K562 (cell line): Measurements from ENCODE around the gene CCDC169. TPM values are rescaled to one million over a fixed set of nuclear protein-coding genes. Genes with fewer than 3 reads are reported as not detected.

ENCODE experiments used
- ATAC-seq: fragments of 200-7000 bp; cut with Tn5 transposase; 3 replicates; pipeline ENCODE4 v1.9.1; 2020; ENCODE audit warnings: moderate library complexity
- BruUV-seq: library from RNA; stranded (reverse); fragments of 400-500 nt; replicated peaks from 2 replicates; lab custom pipeline; 2021; lab: Mats Ljungman, UMichigan
- CTCF ChIA-PET: fragments of 300-600 bp; formaldehyde crosslinking; extraction: SDS; loops from one replicate; lab custom pipeline; 2021; ENCODE audit warnings: low intra/inter-chr PET ratio; lab: Yijun Ruan, JAX
- POLR2A ChIA-PET: fragments of 300-600, 350-650 bp; sonication (Branson Sonifier 250); formaldehyde crosslinking; extraction: SDS; loops from one replicate; lab custom pipeline; 2021; ENCODE audit warnings: antibody characterized with exemption, inconsistent platforms; lab: Yijun Ruan, JAX
- DNase-seq, 4 experiments: peaks; one replicate each; pipeline versions ENCODE4 v3.0.0 to v3.0.0-alpha.2; 2011 to 2018; ENCODE audit warnings: low spot score in 3 of 4, mixed read lengths in 3 of 4; ENCODE audit errors: extremely low read depth in 1 of 4
- FAIRE-seq: peaks from 2 replicates; lab custom pipeline; 2011; peaks lifted over from hg19 to GRCh38; lab: Jason Lieb, UNC
- H2AFZ ChIP-seq: 2 replicates; pipeline ENCODE4 v1.6.0; 2011; ENCODE audit warnings: low read depth, low read length, control low read depth, inconsistent platforms
- H3K27ac ChIP-seq: fragments of 200-600 bp; 3 replicates; pipeline ENCODE4 v1.8.0; 2011; ENCODE audit warnings: low read depth, mild to moderate bottlenecking, control low read depth, inconsistent platforms, low read length, moderate library complexity, mixed read lengths; ENCODE audit errors: extremely low read depth
- H3K27me3 ChIP-seq, 2 experiments: fragments of 300-600 bp in 1 of 2; 2 replicates in 1 of 2; 3 replicates in 1 of 2; pipeline versions ENCODE4 v1.6.0 to v1.8.0; 2011; ENCODE audit warnings: inconsistent platforms in 2 of 2, low read length in 2 of 2, mild to moderate bottlenecking in 1 of 2, mixed read lengths in 1 of 2, moderate library complexity in 1 of 2; ENCODE audit not compliant: control insufficient read depth in 2 of 2, insufficient read depth in 2 of 2
- H3K36me3 ChIP-seq: fragments of 300-600 bp; 3 replicates; pipeline ENCODE4 v1.8.0; 2011; ENCODE audit warnings: mild to moderate bottlenecking, low read length, inconsistent platforms; ENCODE audit not compliant: control insufficient read depth, insufficient read depth
- H3K4me1 ChIP-seq, 2 experiments: fragments of 200-600 bp in 1 of 2; replicated peaks in 1 of 2; 2 replicates in 1 of 2; 3 replicates in 1 of 2; pipeline versions ENCODE4 v1.5.1 to v1.8.0; 2011; ENCODE audit warnings: inconsistent platforms in 2 of 2, low read length in 2 of 2, mild to moderate bottlenecking in 1 of 2, mixed read lengths in 1 of 2, moderate library complexity in 1 of 2; ENCODE audit not compliant: control insufficient read depth in 2 of 2, insufficient read depth in 2 of 2
- H3K4me2 ChIP-seq: 2 replicates; pipeline ENCODE4 v1.6.1; 2011; ENCODE audit warnings: low read length, control low read depth, inconsistent platforms, mixed read lengths; ENCODE audit not compliant: insufficient read depth
- H3K4me3 ChIP-seq: fragments of 200-600 bp; sonication (generic), shearing (Covaris generic); 2 replicates; pipeline ENCODE4 v1.5.1; 2016; ENCODE audit warnings: control low read depth, inconsistent platforms
- H3K79me2 ChIP-seq: fragments of 200-600 bp; 3 replicates; pipeline ENCODE4 v1.8.0; 2011; ENCODE audit warnings: low read length, inconsistent platforms; ENCODE audit not compliant: control insufficient read depth, insufficient read depth
- H3K9ac ChIP-seq, 2 experiments: 2 replicates each; pipeline versions ENCODE4 v1.6.0 to v1.6.1; 2011; ENCODE audit warnings: low read depth in 2 of 2, low read length in 2 of 2, control low read depth in 1 of 2, inconsistent platforms in 1 of 2, mild to moderate bottlenecking in 1 of 2, mixed read lengths in 1 of 2; ENCODE audit not compliant: insufficient read depth in 1 of 2
- H3K9me1 ChIP-seq: one replicate; pipeline ENCODE4 v1.6.0; 2011; ENCODE audit warnings: inconsistent platforms, mild to moderate bottlenecking, low read length, moderate library complexity; ENCODE audit not compliant: control insufficient read depth, insufficient read depth
- H3K9me3 ChIP-seq: replicated peaks from 2 replicates; pipeline ENCODE4 v1.5.1; 2011; ENCODE audit warnings: low read depth, low read length, inconsistent platforms; ENCODE audit not compliant: control insufficient read depth, insufficient read depth
- H4K20me1 ChIP-seq: replicated peaks from 2 replicates; pipeline ENCODE4 v1.6.1; 2011; ENCODE audit warnings: low read length, inconsistent platforms, mixed read lengths; ENCODE audit not compliant: control insufficient read depth, insufficient read depth
- DMBX1 ChIP-seq: fragments of 250-450 bp; sonication (Bioruptor Pico); IDR thresholded peaks from 2 replicates; pipeline ENCODE4 v1.8.0; 2022; ENCODE audit warnings: inconsistent platforms, mild to moderate bottlenecking, moderate library complexity, borderline replicate concordance
- MEIS2 ChIP-seq: fragments of 450-650 bp; IDR thresholded peaks from 2 replicates; pipeline ENCODE4 v1.6.1; 2014; ENCODE audit warnings: mild to moderate bottlenecking; ENCODE audit not compliant: partially characterized antibody
- MGA ChIP-seq: fragments of 450-650 bp; IDR thresholded peaks from 2 replicates; pipeline ENCODE4 v1.6.1; 2016; ENCODE audit warnings: mild to moderate bottlenecking, moderate library complexity
- RBM39 ChIP-seq: fragments of 200-400 bp; formaldehyde crosslinking; optimal IDR thresholded peaks from 2 replicates; pipeline ENCODE3; 2018; ENCODE audit warnings: low read depth, low read length
- SOX6 ChIP-seq: fragments of 450-650 bp; IDR thresholded peaks from 2 replicates; pipeline ENCODE4 v1.6.1; 2014; ENCODE audit warnings: mild to moderate bottlenecking
- TOE1 ChIP-seq, 2 experiments: fragments of 450-650 bp in 1 of 2; sonication (generic) in 1 of 2; formaldehyde crosslinking in 1 of 2; IDR thresholded peaks; 2 replicates each; pipeline versions ENCODE4 v1.7.1 to v1.8.0; 2016 to 2022; ENCODE audit warnings: borderline replicate concordance in 2 of 2, mild to moderate bottlenecking in 2 of 2, antibody characterized with exemption in 1 of 2, inconsistent platforms in 1 of 2, low read depth in 1 of 2, missing genetic modification reagents in 1 of 2, moderate library complexity in 1 of 2
- XRCC5 ChIP-seq: fragments of 200-400 bp; formaldehyde crosslinking; IDR thresholded peaks from 2 replicates; pipeline ENCODE4 v1.6.1; 2017; ENCODE audit warnings: low read depth, mild to moderate bottlenecking, low read length
- ZNF766 ChIP-seq: fragments of 200-800 bp; sonication (Bioruptor generic); conservative IDR thresholded peaks from 2 replicates; pipeline ENCODE4 v1.6.1; 2016; ENCODE audit warnings: missing genetic modification characterization, missing compliant biosample characterization
- WGBS: fragments of 100-300 bp; shearing (Covaris generic); methylation state at CpG from one replicate; pipeline ENCODE4 v1.1.6; 2016; ENCODE audit warnings: low coverage, mixed read lengths; ENCODE audit not compliant: insufficient coverage; ENCODE audit errors: missing lambda C conversion rate; 5-methylcytosine and 5-hydroxymethylcytosine counted together
- in situ Hi-C: fragments of 300-500 bp; cut with MboI; formaldehyde crosslinking; loops from 4 replicates; pipeline ENCODE4 v1.15.0; 2018; ENCODE audit warnings: inconsistent platforms, mixed read lengths
- intact Hi-C: fragments of 100-400 bp; cut with micrococcal nuclease; formaldehyde crosslinking; loops from 2 replicates; pipeline ENCODE4 v1.14.2; 2022
- polyA plus RNA-seq, 8 experiments: library from polyadenylated mRNA; depleted of rRNA in 4 of 8; stranded (reverse) in 5 of 8; unstranded in 3 of 8; fragments of >200 nt; fragmentation: Nextera tagmentation in 2 of 8; fragmentation: Illumina TruSeq in 1 of 8; extraction: Ambion mirVana in 2 of 8; extraction: Trizol in 1 of 8; gene quantifications; 2 replicates each; pipeline versions ENCODE4 v1.2.1 to v1.2.3, GENCODE V29; 2011 to 2014; ENCODE audit warnings: inconsistent platforms in 1 of 8, missing spikeins in 1 of 8
- total RNA-seq, 7 experiments: library from RNA; depleted of rRNA in 6 of 7; stranded (reverse); fragments of >200 nt in 6 of 7; fragmentation: Illumina TruSeq in 2 of 7; extraction: Trizol in 2 of 7; gene quantifications; 2 replicates each; pipeline versions ENCODE4 v1.2.1 to v1.2.3, GENCODE V29; 2011 to 2021; ENCODE audit warnings: low replicate concordance in 1 of 7

The CCDC169 gene
- total and polyA plus RNA-seq, 9 of the 15 experiments (the other 6 are each of a cell fraction or from before 2014, with no cell fraction given), result 6.8 to 22.0 (median 12.4) TPM

- POLR2A ChIA-PET, result interaction anchor here (0.6 to 1.4 kb wide), 3 partner anchors 13 to 46 kb away, joined by 3 read pairs; no protein-coding TSS in a partner anchor
- no TSS peak for BruUV-seq
- in situ Hi-C loops (no loop called here), intact Hi-C loops (loop anchor here (2.0 to 10.0 kb wide), 3 partner anchors 51 to 468 kb away; partner anchors contain the start of gene RFXAP)
- DNase-seq (peak; percentile 82 to 91 (median 84)), ATAC-seq (peak; percentile 89), FAIRE-seq (peak; percentile 80)
- Histone ChIP-seq H3K4me2 (peak within 1 kb of the TSS; percentile 91), H3K27me3 (no peaks in the 10 kb centered on the region), H3K4me3 (peak within 1 kb of the TSS; percentile 68), H3K79me2 (peaks cover 51% of the 10 kb centered on the region), H3K4me1 (peaks cover 0 to 6% of the 10 kb centered on the region in 2 experiments; a peak in 3 of 5 replicates), H3K9ac (peak within 1 kb of the TSS; percentile 93 to 97), H3K27ac (peak within 1 kb of the TSS; percentile 97), H3K9me1 (no peaks in the 10 kb centered on the region), H4K20me1 (no peaks in the 10 kb centered on the region), H3K36me3 (no peaks in the 10 kb centered on the region), H2AFZ (peak within 1 kb of the TSS; percentile 96), H3K9me3 (no peaks in the 10 kb centered on the region)
- CTCF ChIA-PET, result interaction anchor here (0.7 kb wide), 1 partner anchor 46 kb away, joined by 3 read pairs; no protein-coding TSS in a partner anchor
- WGBS, result under 1% methylated on average over 21 of the region's 86 CpGs
- peak; percentile 18; the same call in 1 of the 2 replicates for TF ChIP-seq MGA
- no peak for TF ChIP-seq DMBX1 (CRISPR knock-in tag)
- TF ChIP-seq SOX6, result 0 out of 2 replicates have a peak, but pooled peaks have one; percentile 28
- TF ChIP-seq ZNF766 (CRISPR knock-in tag), result 0 out of 2 replicates have a peak, but pooled peaks have one; percentile 54
- no peak for TF ChIP-seq RBM39
- TF ChIP-seq XRCC5, result peak; percentile 74; the same call in 1 of the 2 replicates
- peak; percentile 10 for TF ChIP-seq MEIS2
- TF ChIP-seq TOE1 (IDR thresholded peaks at IDR 0.05; ENCODE audit: borderline replicate concordance), result peak; percentile 70; the same call in 1 of the 2 replicates
- no peak for TF ChIP-seq TOE1 (CRISPR knock-in tag; IDR thresholded peaks at IDR 0.05; ENCODE audit: borderline replicate concordance, low read depth)
These were observed 48.8 kb upstream of the CCDC169 start, which contains the start of gene SPART for GRCh38 chr13:36346222-36347083. SPART (minus strand) TSS chr13:36346394; CDS start chr13:36335830, 10,564 bp downstream.
